MCF 10A (cell line): ENCODE results near the gene ZDHHC5. TPM values are rescaled to one million over a fixed set of nuclear protein-coding genes. Genes with fewer than 3 reads are reported as not detected.
"Not testable (repeated sequence)": the region's sequence is repeated elsewhere in the genome, so short reads cannot be mapped to it uniquely, and the experiment has no call there.

Experiments used
- BruUV-seq: library from RNA; stranded (reverse); fragments of 400-500 nt; replicated peaks from 2 replicates; lab custom pipeline; 2021; lab: Mats Ljungman, UMichigan
- CTCF ChIA-PET: fragments of 300-600 bp; sonication (Branson Sonifier 250); formaldehyde crosslinking; extraction: SDS; loops from one replicate; lab custom pipeline; 2021; ENCODE audit warnings: antibody characterized with exemption, inconsistent platforms; lab: Yijun Ruan, JAX
- POLR2A ChIA-PET: fragments of 300-600, 350-650 bp; sonication (Branson Sonifier 250); formaldehyde crosslinking; extraction: SDS; loops from one replicate; lab custom pipeline; 2020; ENCODE audit warnings: antibody characterized with exemption, inconsistent platforms; lab: Yijun Ruan, JAX
- DNase-seq: peaks from one replicate; pipeline ENCODE4 v3.0.0-alpha.2; 2018; ENCODE audit not compliant: unreplicated experiment
- H3K27ac Mint-ChIP-seq: one replicate; pipeline ENCODE4 v1.8.0; 2022; ENCODE audit warnings: mild to moderate bottlenecking, low read depth, mixed read lengths; ENCODE audit not compliant: unreplicated experiment
- H3K27me3 Mint-ChIP-seq: one replicate; pipeline ENCODE4 v1.8.0; 2022; ENCODE audit warnings: mixed read lengths; ENCODE audit not compliant: insufficient read depth, unreplicated experiment
- H3K36me3 Mint-ChIP-seq: one replicate; pipeline ENCODE4 v1.8.0; 2022; ENCODE audit warnings: mild to moderate bottlenecking, moderate library complexity, mixed read lengths; ENCODE audit not compliant: insufficient read depth, unreplicated experiment
- H3K4me1 Mint-ChIP-seq: one replicate; pipeline ENCODE4 v1.8.0; 2022; ENCODE audit warnings: mixed read lengths; ENCODE audit not compliant: insufficient read depth, unreplicated experiment
- H3K4me3 Mint-ChIP-seq: one replicate; pipeline ENCODE4 v1.8.0; 2022; ENCODE audit warnings: mild to moderate bottlenecking, moderate library complexity, mixed read lengths; ENCODE audit not compliant: unreplicated experiment
- H3K9me3 Mint-ChIP-seq: one replicate; pipeline ENCODE4 v1.8.0; 2022; ENCODE audit warnings: mixed read lengths; ENCODE audit not compliant: unreplicated experiment
- CTCF ChIP-seq: fragments of 200-600 bp; IDR thresholded peaks from one replicate; pipeline ENCODE4 v1.8.0; 2022; ENCODE audit warnings: antibody characterized with exemption, mild to moderate bottlenecking; ENCODE audit not compliant: unreplicated experiment
- intact Hi-C: fragments of 100-400 bp; cut with micrococcal nuclease; formaldehyde crosslinking; loops from 2 replicates; pipeline ENCODE4 v1.14.1; 2022
- total RNA-seq: library from RNA; stranded (reverse); gene quantifications from 2 replicates; pipeline ENCODE4 v1.2.3, GENCODE V29; 2022

ZDHHC5 gene
- total RNA-seq, 1 experiment from 2014 or later = 73.8 TPM

GRCh38 chr11:57713835-57714234 lies 45.9 kb downstream of the ZDHHC5 start:
- CTCF ChIA-PET = interaction anchor here (0.7 to 3.6 kb wide), 6 partner anchors 12 to 800 kb away, joined by 3 to 25 read pairs (median 4); no protein-coding TSS in a partner anchor
- intact Hi-C loops = loop anchor here (2.0 to 5.0 kb wide), 2 partner anchors 45 to 147 kb away; partner anchors contain the start of genes UBE2L6 and ZDHHC5
- no peak for TF ChIP-seq CTCF
- Mint-ChIP-seq H3K4me3 (peak overlapping the region; percentile 90), H3K27me3 (no peaks in the 10 kb centered on the region), H3K4me1 (peaks cover 16% of the 10 kb centered on the region), H3K9me3 (no peaks in the 10 kb centered on the region), H3K36me3 (peaks cover 27% of the 10 kb centered on the region), H3K27ac (peak overlapping the region; percentile 81)
- no peak for DNase-seq
- POLR2A ChIA-PET = interaction anchor here (0.6 to 3.9 kb wide), 15 partner anchors 10 to 388 kb away, joined by 3 to 42 read pairs (median 4); partner anchors contain the start of genes CLP1, CTNND1 and SELENOH
- BruUV-seq = no TSS peak

GRCh38 chr11:57716726-57717125 lies 48.8 kb downstream of the ZDHHC5 start:
- H3K9me3 Mint-ChIP-seq, H3K27ac Mint-ChIP-seq, CTCF ChIA-PET, H3K27me3 Mint-ChIP-seq, POLR2A ChIA-PET, H3K4me3 Mint-ChIP-seq, intact Hi-C loops, H3K4me1 Mint-ChIP-seq, DNase-seq, BruUV-seq: not testable (repeated sequence)
- peaks cover 42% of the 10 kb centered on the region for H3K36me3 Mint-ChIP-seq

- ChIA-PET CTCF (interaction anchor here (0.8 to 1.1 kb wide), 2 partner anchors 13 to 799 kb away, joined by 3 read pairs; no protein-coding TSS in a partner anchor), POLR2A (interaction anchor here (1.0 to 1.4 kb wide), 2 partner anchors 12 to 15 kb away, joined by 3 to 4 read pairs; partner anchors contain the start of genes MED19 and TMX2)
- no peak for DNase-seq
- intact Hi-C loops = no loop called here
- Mint-ChIP-seq H3K27ac (peak overlapping the region; percentile 14), H3K36me3 (peaks cover 20% of the 10 kb centered on the region), H3K9me3 (no peaks in the 10 kb centered on the region), H3K4me1 (peaks cover 8% of the 10 kb centered on the region), H3K4me3 (no peak overlapping the region), H3K27me3 (no peaks in the 10 kb centered on the region)
- no peak for TF ChIP-seq CTCF
- no TSS peak for BruUV-seq
Observed at GRCh38 chr11:57727185-57727584, 59.3 kb downstream of the ZDHHC5 start.

GRCh38 chr11:57728829-57729228 lies 60.9 kb downstream of the ZDHHC5 start:
- Mint-ChIP-seq H3K4me3 (no peak overlapping the region), H3K27ac (no peak overlapping the region), H3K36me3 (peaks cover 17% of the 10 kb centered on the region), H3K27me3 (no peaks in the 10 kb centered on the region), H3K9me3 (no peaks in the 10 kb centered on the region), H3K4me1 (peaks cover 10% of the 10 kb centered on the region)
- TF ChIP-seq CTCF = no peak
- DNase-seq = no peak
- CTCF ChIA-PET = interaction anchor here (0.7 to 0.9 kb wide), 2 partner anchors 12 to 88 kb away, joined by 3 read pairs; no protein-coding TSS in a partner anchor
- POLR2A ChIA-PET = interaction anchor here (1.0 to 2.1 kb wide), 4 partner anchors 13 to 17 kb away, joined by 3 to 8 read pairs (median 7); partner anchors contain the start of genes MED19, SELENOH and TMX2
- no TSS peak for BruUV-seq
- intact Hi-C loops = no loop called here
